ENCODE results near the gene ITPR3. TPM values are rescaled to one million over a fixed set of nuclear protein-coding genes. Genes with fewer than 3 reads are reported as not detected.

Gene ITPR3
- polyA plus RNA-seq, 1 of the 3 experiments (the other 2 are of a cell fraction): 8.1 TPM

- H3K36me3 ChIP-seq (replicated peaks in 1 of 2; ENCODE audit: control insufficient read depth in 1 of 2, insufficient read depth in 2 of 2, low read length in 1 of 2): peaks cover 8 to 32% of the 10 kb centered on the region in 2 experiments
- H3K9me3 ChIP-seq: no peaks in the 10 kb centered on the region
- CTCF ChIA-PET: interaction anchor here (0.8 to 2.4 kb wide), 4 partner anchors 9 to 166 kb away, joined by 3 to 11 read pairs (median 4); no protein-coding TSS in a partner anchor
- H3K27me3 ChIP-seq (ENCODE audit: insufficient read depth): no peaks in the 10 kb centered on the region
- WGBS (ENCODE audit: low lambda C conversion rate): 90% methylated on average over 9 of the region's 9 CpGs
- H3K27ac ChIP-seq (ENCODE audit: low read depth in 2 of 2, low read length in 1 of 2): no peak overlapping the region
- H3K4me2 ChIP-seq: peak overlapping the region; percentile 99
- no peak overlapping the region for H2AFZ ChIP-seq (ENCODE audit: low read depth)
- H3K4me3 ChIP-seq (ENCODE audit: low read depth in 2 of 2, low read length in 1 of 2): peak overlapping the region; percentile 81 to 93
- POLR2A ChIA-PET: no interaction called here
- H3F3A ChIP-seq (replicated peaks; ENCODE audit: insufficient read depth): no peaks in the 10 kb centered on the region
- H3K4me1 ChIP-seq (ENCODE audit: control insufficient read depth in 1 of 2, insufficient read depth in 2 of 2, low read depth in 1 of 2, low read length in 1 of 2): peaks cover 0 to 10% of the 10 kb centered on the region in 2 experiments; a peak in 1 of 4 replicates
- no peak for DNase-seq
- TF ChIP-seq ZBTB33 (IDR thresholded peaks at IDR 0.05; ENCODE audit: borderline replicate concordance, low read depth) (no peak), POLR2AphosphoS5 (IDR thresholded peaks at IDR 0.05; ENCODE audit: low read depth, low read length) (no peak), FOXM1 (IDR thresholded peaks at IDR 0.05; ENCODE audit: low read depth) (no peak), GATA2 (CRISPR knock-in tag; IDR thresholded peaks at IDR 0.05) (no peak), EZH2phosphoT487 (IDR thresholded peaks at IDR 0.05; ENCODE audit: borderline replicate concordance, low read depth) (no peak), TAF1 (IDR thresholded peaks at IDR 0.05; ENCODE audit: borderline replicate concordance, low read depth, low read length) (no peak), GABPA (IDR thresholded peaks at IDR 0.05; ENCODE audit: low read depth) (no peak), PBX3 (IDR thresholded peaks at IDR 0.05) (no peak), RFX5 (IDR thresholded peaks at IDR 0.05; ENCODE audit: low read length) (no peak), REST (IDR thresholded peaks at IDR 0.05; ENCODE audit: low read depth, low read length) (no peak), NRF1 (IDR thresholded peaks at IDR 0.05; ENCODE audit: low read depth, low read length) (no peak), TCF12 (IDR thresholded peaks at IDR 0.05) (no peak)
- peaks cover 25% of the 10 kb centered on the region for H3K79me2 ChIP-seq (ENCODE audit: insufficient read depth)
- peak overlapping the region; percentile 94 for H3K9ac ChIP-seq
- H3K9me2 ChIP-seq: no peaks in the 10 kb centered on the region
- H4K20me1 ChIP-seq (ENCODE audit: insufficient read depth): no peaks in the 10 kb centered on the region
These were observed 42.5 kb upstream of the ITPR3 start for GRCh38 chr6:33578588-33579011.
